Measurements from ENCODE around the gene ADH1A.

DNA sequence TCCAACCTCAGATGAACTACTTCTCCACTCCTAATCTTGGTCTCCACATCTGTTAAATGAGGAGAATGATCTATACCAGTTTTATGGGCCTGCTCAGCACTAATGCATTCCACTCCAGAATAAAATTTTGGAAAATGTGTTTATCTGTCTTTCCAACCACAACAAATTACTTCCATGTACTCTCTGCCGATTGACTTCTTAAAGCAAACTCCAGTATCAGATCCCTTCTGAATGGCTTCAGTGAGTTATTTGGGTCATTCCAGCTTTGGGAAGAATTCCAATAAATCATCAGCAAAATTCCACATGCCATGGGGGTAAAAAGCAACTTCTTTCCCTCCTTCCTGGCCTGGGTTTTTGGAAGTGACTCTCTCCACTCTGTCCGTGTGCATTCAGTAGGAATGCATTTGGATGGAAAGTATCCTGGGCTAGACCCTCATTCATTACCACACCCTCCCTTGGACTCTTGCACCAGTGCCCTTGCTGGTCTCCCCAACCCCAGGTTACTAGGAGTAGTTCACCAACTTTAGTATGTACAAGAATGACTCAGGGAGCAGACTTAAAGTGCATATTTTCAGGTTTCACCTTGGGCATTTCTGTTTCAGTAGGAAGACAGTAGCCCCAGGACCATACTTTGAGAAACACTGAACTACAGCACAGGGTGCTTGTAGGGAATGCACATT, 56.3 kb downstream of the ADH1A start:
- TF ChIP-seq CTCF (IDR thresholded peaks at IDR 0.05; ENCODE audit: borderline replicate concordance, extremely low read depth, low read length, poor library complexity, severe bottlenecking) (no peak), EZH2 (IDR thresholded peaks at IDR 0.05; ENCODE audit: borderline replicate concordance, low read depth, low read length, severe bottlenecking) (no peak)

Measured in DND-41 (cell line).